ENCODE data around the gene SASH3. TPM values are rescaled to one million over a fixed set of nuclear protein-coding genes. Genes with fewer than 3 reads are reported as not detected.

The SASH3 gene
- total RNA-seq: 1 to 10 TPM; 1.7 to 8.7 (median 5.9) TPM
- 10 to 100 TPM in 2 of 3 donors, 1 to 10 TPM in 1; 6.2 to 48.3 (median 13.2) TPM for polyA plus RNA-seq

DNA sequence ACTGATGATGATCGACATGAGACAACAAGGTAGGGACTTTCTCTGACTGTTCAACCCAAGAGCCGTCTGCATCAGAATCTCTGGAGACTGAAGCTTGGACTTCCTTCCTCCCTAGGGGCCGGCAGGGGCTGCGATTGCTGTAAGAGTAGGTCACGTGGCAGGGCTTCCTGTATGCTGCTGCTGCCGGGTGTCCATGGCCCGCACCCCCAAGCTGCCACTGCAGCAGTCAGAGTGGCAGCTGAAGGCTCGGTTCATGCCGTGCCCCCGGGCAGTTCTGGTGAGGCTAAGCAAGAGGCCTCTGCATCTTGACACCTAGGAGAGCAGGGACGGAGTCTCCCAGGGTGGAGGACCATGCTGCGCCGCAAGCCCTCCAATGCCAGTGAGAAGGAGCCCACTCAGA lies at the start of gene SASH3:
Gene SASH3 (plus strand): TSS at position 203 of the 400 bp plus-strand sequence. CDS start 149 bp downstream, at position 352.
- Histone ChIP-seq H3K4me1 (no peaks in the 10 kb centered on the region), H3K4me3 (peak within 1 kb of the TSS in 1 of 4 donors; percentile 26), H3K9me3 (no peaks in the 10 kb centered on the region), H3K27me3 (no peaks in the 10 kb centered on the region), H3K36me3 (no peaks in the 10 kb centered on the region), H3K27ac (peak within 1 kb of the TSS in 1 of 4 donors; percentile 25)
- no peak for TF ChIP-seq EP300 (IDR thresholded peaks at IDR 0.05)
- TF ChIP-seq, protein P1, sequence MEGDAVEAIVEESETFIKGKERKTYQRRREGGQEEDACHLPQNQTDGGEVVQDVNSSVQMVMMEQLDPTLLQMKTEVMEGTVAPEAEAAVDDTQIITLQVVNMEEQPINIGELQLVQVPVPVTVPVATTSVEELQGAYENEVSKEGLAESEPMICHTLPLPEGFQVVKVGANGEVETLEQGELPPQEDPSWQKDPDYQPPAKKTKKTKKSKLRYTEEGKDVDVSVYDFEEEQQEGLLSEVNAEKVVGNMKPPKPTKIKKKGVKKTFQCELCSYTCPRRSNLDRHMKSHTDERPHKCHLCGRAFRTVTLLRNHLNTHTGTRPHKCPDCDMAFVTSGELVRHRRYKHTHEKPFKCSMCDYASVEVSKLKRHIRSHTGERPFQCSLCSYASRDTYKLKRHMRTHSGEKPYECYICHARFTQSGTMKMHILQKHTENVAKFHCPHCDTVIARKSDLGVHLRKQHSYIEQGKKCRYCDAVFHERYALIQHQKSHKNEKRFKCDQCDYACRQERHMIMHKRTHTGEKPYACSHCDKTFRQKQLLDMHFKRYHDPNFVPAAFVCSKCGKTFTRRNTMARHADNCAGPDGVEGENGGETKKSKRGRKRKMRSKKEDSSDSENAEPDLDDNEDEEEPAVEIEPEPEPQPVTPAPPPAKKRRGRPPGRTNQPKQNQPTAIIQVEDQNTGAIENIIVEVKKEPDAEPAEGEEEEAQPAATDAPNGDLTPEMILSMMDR (IDR thresholded peaks at IDR 0.05): no peak
- 46 to 80% methylated on average over 13 of the region's 13 CpGs for WGBS, 2 donors
- DNase-seq: peak; percentile 78
- intact Hi-C loops (cut with DNase I): no loop called here

DNA sequence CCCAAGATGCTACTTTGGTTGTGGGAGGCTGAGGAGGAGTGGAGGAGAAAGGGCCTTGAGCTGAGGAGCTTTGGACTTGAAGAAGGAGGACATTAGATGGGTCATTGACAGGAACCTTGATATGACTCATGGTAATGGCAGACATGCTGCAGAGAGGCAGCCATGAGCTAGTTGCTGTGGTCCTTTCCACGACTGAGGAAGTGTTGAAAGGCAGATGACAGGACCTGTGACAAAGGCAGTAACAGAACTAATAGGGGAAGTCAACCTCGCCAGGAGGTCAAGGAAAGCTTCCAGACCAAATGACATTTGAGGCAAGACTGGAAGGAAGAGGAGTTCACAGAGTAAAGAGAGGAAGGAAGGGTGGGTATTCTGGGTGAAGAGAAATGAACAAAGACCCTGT lies 48.5 kb upstream of the SASH3 start:
- no peak overlapping the region for H3K27ac ChIP-seq
- H3K36me3 ChIP-seq: no peaks in the 10 kb centered on the region
- intact Hi-C loops (cut with DNase I): no loop called here
- H3K27me3 ChIP-seq: no peaks in the 10 kb centered on the region
- TF ChIP-seq EP300 (IDR thresholded peaks at IDR 0.05) (no peak), POLR2A (IDR thresholded peaks at IDR 0.05) (no peak), POLR2AphosphoS5 (IDR thresholded peaks at IDR 0.05) (no peak)
- TF ChIP-seq, protein P1 (IDR thresholded peaks at IDR 0.05): no peak
- WGBS, 2 donors: 67 to 82% methylated on average over 2 of the region's 2 CpGs
- no peak overlapping the region for H3K4me3 ChIP-seq
- H3K4me1 ChIP-seq: no peaks in the 10 kb centered on the region
- no peaks in the 10 kb centered on the region for H3K9me3 ChIP-seq
- DNase-seq: no peak

- intact Hi-C loops (cut with DNase I): no loop called here
- Histone ChIP-seq H3K27me3 (no peaks in the 10 kb centered on the region), H3K36me3 (no peaks in the 10 kb centered on the region), H3K4me3 (no peak overlapping the region), H3K4me1 (no peaks in the 10 kb centered on the region), H3K9me3 (no peaks in the 10 kb centered on the region), H3K27ac (no peak overlapping the region)
- no peak for DNase-seq
- WGBS, 2 donors: 93 to 96% methylated on average over 2 of the region's 2 CpGs
- TF ChIP-seq, protein P1 (IDR thresholded peaks at IDR 0.05): no peak
- TF ChIP-seq EP300 (IDR thresholded peaks at IDR 0.05) (no peak), POLR2AphosphoS5 (IDR thresholded peaks at IDR 0.05) (no peak), POLR2A (IDR thresholded peaks at IDR 0.05) (no peak)
Measured at GRCh38 chrX:129732857-129733256, 46.9 kb upstream of the SASH3 start.

DNA sequence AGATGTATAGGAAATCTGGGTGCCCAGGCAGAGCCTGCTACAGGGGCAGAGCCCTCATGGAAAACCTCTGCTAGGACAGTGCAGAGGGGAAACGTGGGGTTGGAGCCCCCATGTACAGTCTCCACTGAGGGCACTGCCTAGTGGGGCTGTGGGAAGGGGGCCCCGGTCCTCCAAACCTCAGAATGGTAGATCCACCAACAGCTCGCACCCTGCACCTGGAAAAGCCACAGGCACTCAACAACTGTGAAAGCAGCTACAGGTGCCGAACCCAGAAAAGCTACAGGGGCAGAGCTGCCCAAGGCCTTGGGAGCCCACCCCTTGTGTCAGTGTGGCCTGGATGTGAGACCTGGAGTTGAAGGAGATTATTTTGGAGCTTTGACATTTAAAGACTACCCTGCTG lies 46.4 kb upstream of the SASH3 start:
- no peaks in the 10 kb centered on the region for H3K9me3 ChIP-seq
- H3K4me3 ChIP-seq: no peak overlapping the region
- H3K27me3 ChIP-seq: no peaks in the 10 kb centered on the region
- no peak for DNase-seq
- 72 to 96% methylated on average over 4 of the region's 4 CpGs for WGBS, 2 donors
- no peak overlapping the region for H3K27ac ChIP-seq
- no peak for TF ChIP-seq EP300 (IDR thresholded peaks at IDR 0.05)
- no peak for TF ChIP-seq POLR2A (IDR thresholded peaks at IDR 0.05)
- TF ChIP-seq POLR2AphosphoS5 (IDR thresholded peaks at IDR 0.05): no peak
- TF ChIP-seq, protein P1 (IDR thresholded peaks at IDR 0.05): no peak
- no peaks in the 10 kb centered on the region for H3K36me3 ChIP-seq
- intact Hi-C loops (cut with DNase I): no loop called here
- H3K4me1 ChIP-seq: no peaks in the 10 kb centered on the region

DNA sequence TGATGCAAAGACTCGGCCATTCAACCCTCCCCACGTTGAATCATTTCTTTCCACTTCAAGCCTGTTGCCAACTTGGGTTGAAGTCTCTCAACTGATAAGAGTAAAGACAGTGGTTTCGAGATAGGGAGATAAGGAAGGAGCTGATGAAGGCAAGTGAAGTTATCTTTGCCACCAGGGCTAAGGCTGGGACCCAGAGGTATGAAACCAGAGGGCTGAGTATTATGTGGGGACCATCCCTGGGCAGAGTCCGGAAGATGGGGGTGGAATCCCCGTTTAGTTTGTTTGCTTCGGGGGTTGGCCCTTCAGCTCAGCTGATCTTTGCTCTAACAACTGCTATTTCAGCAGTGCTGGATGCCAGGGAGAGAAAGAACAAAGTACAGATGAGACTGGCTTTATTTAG lies 43.3 kb upstream of the SASH3 start:
- Histone ChIP-seq H3K27ac (no peak overlapping the region), H3K4me3 (no peak overlapping the region), H3K27me3 (no peaks in the 10 kb centered on the region), H3K4me1 (no peaks in the 10 kb centered on the region), H3K9me3 (no peaks in the 10 kb centered on the region), H3K36me3 (no peaks in the 10 kb centered on the region)
- TF ChIP-seq EP300 (IDR thresholded peaks at IDR 0.05) (no peak), POLR2AphosphoS5 (IDR thresholded peaks at IDR 0.05) (no peak), POLR2A (IDR thresholded peaks at IDR 0.05) (no peak)
- TF ChIP-seq, protein P1 (IDR thresholded peaks at IDR 0.05): no peak
- DNase-seq: peak; percentile 38
- intact Hi-C loops (cut with DNase I): no loop called here
- WGBS, 2 donors: 10 to 46% methylated on average over 6 of the region's 6 CpGs
